GM21367 (cell line): ENCODE results near the gene GRHL1.

ENCODE experiments used
- ATAC-seq: cut with Tn5 transposase; IDR thresholded peaks from one replicate; pipeline ENCODE4 v1.9.1; 2021; ENCODE audit not compliant: unreplicated experiment

GRHL1 gene

DNA sequence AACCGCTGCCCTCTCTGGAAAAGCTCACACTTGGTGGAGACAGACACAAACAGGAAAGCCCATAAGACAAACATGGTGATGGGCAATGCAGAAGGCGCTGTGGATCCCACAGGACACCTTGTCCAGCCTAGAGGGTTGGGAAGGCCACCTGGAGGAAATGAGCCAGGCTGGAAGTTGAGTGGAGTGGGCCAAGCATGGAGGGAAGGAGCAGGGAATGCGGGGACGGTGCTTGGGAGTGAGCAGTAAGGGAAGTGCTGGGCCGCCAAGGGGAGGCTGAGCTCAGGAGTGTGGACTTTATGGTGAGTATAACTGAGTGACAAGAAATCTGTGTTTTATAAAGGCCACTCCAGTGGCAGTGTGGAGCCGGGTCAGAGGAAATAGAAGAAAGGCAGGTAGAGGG lies 2.8 kb upstream of the GRHL1 start:
- no peak for ATAC-seq

DNA sequence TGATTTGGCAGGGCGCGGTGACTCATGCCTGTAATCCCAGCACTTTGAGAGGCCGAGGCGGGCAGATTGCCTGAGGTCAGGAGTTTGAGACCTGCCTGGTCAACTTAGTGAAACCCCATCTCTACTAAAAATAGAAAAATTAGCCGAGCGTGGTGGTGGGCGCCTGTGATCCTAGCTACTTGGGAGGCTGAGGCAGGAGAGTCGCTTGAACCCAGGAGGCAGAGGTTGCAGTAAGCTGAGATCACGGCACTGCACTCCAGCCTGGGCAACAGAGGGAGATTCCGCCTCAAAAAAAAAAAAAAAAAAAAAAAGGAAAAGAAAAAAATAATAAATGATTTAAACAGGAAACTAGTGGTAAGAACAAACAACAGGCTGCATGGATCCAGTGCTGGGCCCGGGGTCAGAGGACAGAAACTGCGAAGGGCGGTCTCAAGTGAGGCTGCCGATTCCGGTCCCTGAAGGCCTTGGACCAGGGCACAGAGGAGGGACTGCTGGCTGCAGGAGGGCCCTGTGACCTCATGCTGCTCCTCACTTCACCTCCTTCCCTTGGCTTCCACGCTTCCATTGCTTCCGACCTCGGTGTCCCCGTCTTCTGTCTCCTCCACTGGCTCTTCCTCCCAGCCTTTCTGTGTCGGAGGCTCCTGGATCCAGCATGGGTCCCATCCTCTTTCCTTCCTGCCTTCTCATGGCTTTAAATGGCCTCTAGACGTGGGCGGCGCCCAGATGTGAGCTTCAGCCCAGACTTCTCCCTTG lies 2.1 kb upstream of the GRHL1 start:
- ATAC-seq, result no peak

- no peak for ATAC-seq
Observed at GRCh38 chr2:9949992-9950520, 1.4 kb upstream of the GRHL1 start.

DNA sequence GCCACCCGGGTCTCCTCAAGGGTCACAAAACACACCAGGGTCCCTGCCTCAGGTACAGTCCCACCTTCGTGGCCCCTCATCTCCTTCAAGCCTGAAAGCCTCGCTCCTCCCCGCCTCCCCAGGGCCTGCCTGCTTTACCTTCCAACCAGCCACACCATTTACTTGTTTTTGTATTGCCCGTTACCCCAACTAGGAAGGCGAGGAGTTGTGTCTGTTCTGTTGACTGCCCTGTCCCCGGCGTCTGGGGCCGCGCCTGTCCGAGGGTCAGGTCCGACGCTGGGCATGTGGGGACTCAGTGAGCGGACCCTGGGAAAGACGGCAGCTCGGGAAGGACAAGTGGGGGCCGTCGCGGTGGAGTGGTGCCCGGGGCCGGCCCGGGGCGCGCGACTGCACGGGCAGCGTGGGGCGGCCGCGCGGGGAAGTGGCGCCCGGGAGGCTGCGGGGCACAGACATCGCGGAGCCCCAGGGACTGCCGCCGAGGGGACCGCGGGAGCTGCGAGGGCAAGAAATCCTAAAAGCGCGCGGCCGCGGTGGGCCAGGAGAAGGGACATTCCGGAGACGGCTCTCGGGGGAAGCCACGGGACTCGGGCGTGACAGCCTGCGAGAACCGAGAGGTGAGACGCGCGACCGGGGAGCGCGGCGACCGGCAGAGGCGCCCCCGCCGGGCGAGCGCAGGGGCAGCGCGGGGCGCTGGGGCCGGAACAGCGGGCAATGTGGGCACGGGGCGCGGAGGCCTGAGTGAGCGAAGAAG lies 797 bp upstream of the GRHL1 start:
- peak; percentile 24 for ATAC-seq

- no peak for ATAC-seq
Observed at GRCh38 chr2:9951272-9951521, 296 bp upstream of the GRHL1 start.

DNA sequence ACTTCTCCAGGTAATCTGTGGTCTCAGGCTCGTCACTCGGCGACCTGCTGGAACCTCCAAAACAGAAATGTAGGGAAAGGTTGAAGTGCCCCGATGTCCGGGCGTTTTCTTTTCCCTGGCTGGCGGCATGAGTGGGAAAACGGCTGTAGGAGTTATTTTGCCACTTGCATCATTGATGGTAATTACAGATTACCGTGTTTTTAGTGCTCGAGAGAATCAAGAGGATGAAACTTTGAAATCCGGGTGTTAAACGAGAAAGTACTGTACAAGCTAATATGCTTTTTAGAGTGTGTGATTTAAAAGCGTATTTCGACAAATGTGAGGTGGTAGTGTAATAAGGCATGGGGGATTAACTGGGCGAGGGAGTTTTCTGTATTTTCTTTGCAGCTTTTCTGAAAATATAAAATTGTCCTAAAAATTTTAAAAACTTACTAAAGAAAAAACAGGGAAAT lies 819 bp downstream of the GRHL1 start:
- ATAC-seq, result no peak

- no peak for ATAC-seq
Observed at GRCh38 chr2:9952856-9953503, 1.5 kb downstream of the GRHL1 start.

DNA sequence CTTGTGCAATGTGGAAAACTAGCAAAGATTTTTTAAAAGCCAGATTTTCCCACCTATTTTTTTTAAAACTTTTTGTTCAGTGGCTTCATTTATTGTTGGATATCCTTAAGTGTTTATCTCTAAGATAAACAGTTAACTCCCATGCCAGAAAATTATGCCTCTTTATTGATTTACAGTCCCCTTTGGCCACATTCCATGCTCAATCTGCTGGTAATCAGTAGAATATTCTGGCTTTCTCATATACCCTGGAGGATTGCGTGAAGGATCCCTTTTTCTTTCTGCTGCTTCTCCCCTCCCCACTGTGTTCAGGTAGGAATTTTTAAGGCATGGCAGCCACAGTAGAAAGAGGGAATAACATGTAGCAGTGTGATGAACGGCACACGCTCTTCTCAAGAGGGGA lies 2.6 kb downstream of the GRHL1 start:
- no peak for ATAC-seq

- ATAC-seq, result no peak
Observed at GRCh38 chr2:9958057-9958456, 6.6 kb downstream of the GRHL1 start.

GRCh38 chr2:9959262-9959661 lies 7.8 kb downstream of the GRHL1 start:
- no peak for ATAC-seq

DNA sequence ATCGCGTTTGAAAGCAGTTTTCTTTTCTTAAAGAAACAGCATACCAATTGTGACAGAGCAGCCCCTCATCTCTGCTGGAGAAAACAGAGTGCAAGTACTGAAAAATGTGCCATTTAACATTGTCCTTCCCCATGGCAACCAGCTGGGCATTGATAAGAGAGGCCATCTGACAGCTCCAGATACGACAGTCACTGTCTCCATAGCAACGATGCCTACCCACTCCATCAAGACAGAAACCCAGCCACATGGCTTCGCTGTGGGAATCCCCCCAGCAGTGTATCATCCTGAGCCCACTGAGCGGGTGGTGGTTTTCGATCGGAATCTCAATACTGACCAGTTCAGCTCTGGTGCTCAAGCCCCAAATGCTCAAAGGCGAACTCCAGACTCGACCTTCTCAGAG lies 9.5 kb downstream of the GRHL1 start:
- ATAC-seq, result no peak

- ATAC-seq, result no peak
Observed at GRCh38 chr2:9964334-9964980, 13.0 kb downstream of the GRHL1 start.

DNA sequence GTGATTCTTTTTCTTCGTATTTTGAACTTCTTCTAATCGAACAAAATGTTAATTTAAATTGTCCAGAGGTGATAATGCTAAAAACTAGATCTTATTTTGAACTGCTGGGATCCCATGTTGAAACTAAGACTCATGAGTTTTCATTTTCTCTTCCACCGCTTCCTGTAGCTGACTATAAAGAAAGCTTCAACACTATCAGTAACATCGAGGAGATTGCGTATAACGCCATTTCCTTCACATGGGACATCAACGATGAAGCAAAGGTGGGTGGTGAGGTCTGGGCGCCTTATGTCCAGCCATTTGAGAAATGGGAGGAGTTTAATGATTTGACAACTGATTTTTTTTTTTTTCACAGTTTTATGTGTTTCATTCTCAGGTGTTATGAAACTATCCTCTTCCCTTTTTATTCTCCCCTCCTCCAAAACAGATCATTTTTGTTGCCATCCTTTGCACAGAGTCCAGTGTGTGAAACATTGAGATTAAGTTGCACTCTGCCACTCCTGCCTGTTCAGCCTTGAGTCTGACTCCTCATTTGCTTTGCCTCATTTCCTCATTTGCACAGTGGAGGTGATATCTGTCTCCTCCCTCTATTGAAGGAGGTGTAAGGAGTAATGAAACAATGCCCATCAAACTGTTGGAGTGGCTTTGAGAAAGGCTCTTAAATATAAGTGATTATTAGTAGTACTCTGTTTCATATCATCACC lies 13.8 kb downstream of the GRHL1 start:
- ATAC-seq, result no peak

- no peak for ATAC-seq
Observed at GRCh38 chr2:9966491-9967022, 15.1 kb downstream of the GRHL1 start.

DNA sequence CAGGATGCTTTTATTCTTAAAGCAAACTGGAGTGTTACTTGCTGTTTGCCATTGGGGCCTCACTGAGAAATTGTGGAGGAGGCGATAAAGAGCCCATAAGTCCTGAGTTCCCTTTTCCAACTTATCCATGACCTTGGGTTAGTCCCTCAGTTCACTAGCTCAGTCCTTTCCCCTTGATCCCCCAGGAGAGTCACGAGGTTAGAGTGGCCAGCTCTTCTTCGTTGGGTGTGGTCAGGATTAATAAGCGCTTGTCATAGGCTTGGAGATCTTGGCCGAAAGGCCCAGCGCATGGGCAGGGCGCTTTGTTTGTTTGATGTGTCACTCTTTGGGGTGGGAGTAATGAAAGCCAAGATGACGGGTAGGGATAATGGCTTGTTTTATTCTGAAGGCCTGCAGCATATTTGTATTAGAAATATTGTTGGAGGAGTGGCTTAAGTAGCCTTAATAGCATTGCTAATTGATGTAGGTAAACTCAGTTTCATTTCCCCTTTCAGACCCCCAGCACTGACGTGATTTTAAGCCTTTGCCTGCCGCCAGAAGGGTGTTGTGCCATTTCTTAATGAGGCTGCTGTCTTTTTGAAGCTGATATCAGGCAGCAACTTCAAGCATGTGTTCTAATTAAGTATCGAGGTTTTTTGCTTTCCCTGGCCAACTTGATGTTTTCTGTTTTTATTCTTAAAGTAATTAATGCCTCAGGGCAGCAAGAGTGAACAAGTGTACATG lies 15.7 kb downstream of the GRHL1 start:
- ATAC-seq, result peak; percentile 52

DNA sequence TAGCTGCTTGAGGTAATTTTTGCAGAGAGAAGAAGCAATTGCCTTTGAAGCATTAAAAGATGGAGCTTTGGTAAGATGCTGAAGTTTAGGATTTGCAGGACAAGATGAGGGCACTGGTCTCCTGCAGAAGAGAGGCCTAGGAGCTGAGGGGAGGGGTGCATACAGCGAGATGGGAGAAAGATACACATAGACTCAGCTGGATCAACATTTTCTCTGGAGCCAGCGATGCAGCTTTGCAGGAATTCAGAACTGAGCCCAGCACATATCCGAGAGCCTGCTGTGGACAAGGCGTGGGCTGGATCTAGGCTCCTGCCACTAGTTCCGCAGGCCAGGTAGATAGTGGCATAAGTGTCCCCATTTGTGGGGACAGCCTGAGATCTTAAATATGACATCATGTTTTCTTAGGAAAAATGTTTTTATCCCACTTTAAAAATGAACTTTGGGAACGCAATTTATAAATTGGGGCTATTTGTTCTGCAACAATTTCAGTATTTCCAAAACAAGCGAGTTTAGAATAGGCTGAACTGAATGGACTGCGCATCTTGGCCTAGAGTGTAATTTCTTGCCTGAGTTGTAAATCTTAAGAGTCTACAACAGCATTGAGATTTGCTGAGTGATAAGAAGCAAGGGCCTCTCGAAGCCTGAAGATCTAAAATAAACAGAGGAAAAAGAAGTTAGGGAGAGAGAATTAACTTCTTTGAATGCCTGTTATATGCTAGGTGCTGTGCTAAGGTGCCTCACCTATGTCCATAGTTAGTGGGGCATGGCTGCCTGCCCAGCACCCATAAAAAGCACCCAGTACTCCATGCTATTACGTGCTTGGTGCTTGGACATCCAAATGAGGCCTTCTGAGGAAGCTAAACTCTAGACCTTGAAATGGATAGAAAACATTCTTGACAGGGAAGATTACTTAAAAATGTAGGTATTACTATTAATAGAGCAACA lies 17.3 kb downstream of the GRHL1 start:
- no peak for ATAC-seq

- ATAC-seq, result no peak
Observed at GRCh38 chr2:9970200-9971044, 18.9 kb downstream of the GRHL1 start.
